ENCODE data around the gene NAALADL2. TPM values are rescaled to one million over a fixed set of nuclear protein-coding genes. Genes with fewer than 3 reads are reported as not detected.
"Not testable (repeated sequence)": the region's sequence is repeated elsewhere in the genome, so short reads cannot be mapped to it uniquely, and the experiment has no call there.

The NAALADL2 gene
- polyA plus RNA-seq, 3 donors = 17.2 to 18.3 (median 17.5) TPM

GRCh38 chr3:175046601-175047000, 187.5 kb downstream of the NAALADL2 start:
- no peak for DNase-seq (ENCODE audit: extremely low read depth in 1 of 11, low read depth in 9 of 11, low spot score in 4 of 11)

DNA sequence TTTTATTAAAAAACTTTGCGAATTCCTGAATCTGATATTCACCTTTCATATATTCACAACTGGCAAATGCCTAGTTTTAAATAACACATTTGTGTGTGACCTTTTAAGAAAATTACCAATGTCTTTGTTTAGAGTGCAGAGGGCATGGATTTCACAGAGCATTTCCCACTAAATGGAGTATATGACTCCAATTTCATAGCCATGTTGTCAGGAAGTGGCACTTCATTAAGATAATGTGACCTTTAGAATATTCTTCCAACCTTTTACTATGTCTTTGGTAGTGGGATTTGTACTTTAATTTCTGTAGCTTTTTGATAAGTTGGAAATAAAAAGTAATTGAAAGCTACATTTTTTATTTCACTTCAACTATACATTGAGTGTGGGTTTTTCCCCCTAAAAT, 188.7 kb downstream of the NAALADL2 start:
- DNase-seq (ENCODE audit: extremely low read depth in 1 of 11, low read depth in 9 of 11, low spot score in 4 of 11) = no peak

DNA sequence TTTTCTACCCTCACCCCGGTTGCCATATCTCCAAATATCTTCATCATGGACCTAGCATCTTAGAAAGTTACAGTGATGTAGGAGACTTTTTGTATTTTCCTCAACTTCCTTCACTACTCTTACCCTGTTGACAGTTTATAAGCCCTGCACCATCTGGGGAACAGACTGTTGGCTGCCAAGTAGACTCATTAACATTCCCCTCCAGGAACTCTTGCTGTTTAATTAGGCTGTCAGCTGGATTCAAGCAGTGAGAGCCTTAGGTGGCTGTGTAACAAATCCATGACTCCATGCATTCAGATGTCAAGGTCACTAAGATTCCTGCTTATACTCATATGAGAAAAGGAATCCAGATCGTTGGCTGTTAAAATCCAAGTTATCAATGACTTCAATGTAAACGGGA, 198.3 kb downstream of the NAALADL2 start:
- no peak for DNase-seq (ENCODE audit: extremely low read depth in 1 of 11, low read depth in 9 of 11, low spot score in 4 of 11)

DNA sequence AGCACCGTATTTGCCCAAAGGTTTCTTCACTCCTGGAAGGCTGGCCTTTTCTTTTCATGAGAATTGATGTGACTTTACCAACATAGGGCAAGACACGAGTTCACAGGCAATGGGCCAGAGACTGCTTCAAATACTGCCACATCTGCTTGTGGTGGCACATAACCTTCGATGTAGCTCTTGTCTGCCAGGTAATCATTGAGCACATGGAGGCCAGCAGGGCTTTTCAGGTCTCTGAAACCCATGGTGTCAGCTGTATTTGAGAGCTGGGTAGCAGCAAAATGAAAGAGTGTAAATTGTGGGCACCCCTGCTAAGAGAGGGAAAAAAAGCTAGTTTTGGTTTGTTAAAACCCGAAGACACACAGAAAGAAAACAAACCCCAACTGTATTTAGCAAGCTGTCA, 200.7 kb downstream of the NAALADL2 start:
- no peak for DNase-seq (ENCODE audit: extremely low read depth in 1 of 11, low read depth in 9 of 11, low spot score in 4 of 11)

GRCh38 chr3:175065497-175065896, 206.4 kb downstream of the NAALADL2 start:
- DNase-seq (ENCODE audit: extremely low read depth in 1 of 11, low read depth in 9 of 11, low spot score in 4 of 11) = peak in 2 of 11 donors; percentile 8 to 10

DNA sequence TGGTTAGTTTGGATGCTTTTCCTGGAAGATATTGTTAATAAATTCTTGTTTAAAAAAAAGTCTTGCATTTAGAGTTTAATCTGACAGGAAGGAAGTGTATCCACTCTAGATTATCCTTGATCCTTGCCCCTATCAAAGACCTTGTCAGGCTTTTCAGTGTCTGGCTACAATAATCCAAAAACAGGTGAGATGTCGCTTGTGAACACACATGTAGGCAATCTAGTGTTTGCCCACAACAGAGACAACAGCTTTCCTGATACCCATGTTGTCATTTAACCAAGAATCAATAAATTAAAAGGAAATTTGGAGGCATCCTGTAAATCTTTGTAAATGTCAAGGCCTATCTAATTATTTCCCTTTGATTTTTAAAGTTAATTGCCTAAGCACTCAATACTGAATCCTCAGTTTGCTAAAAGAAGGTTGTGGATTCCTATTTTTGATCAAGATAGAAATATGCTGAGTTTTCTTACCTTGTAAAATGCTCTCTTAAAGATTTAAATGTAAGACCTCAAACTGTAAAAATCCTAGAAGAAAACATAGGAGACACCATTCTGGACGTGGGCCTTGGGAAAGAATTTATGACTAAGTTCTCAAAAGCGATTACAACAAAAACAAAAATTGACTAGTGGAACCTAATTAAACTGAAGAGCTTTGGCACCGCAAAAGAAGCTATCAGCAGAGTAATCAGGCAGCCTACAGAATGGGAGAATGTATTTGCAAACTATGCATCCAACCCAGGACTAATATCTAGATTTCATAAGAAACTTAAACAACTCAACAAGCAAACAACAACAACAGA, 207.7 kb downstream of the NAALADL2 start:
- no peak for DNase-seq (ENCODE audit: extremely low read depth in 1 of 11, low read depth in 9 of 11, low spot score in 4 of 11)

- no peak for DNase-seq (ENCODE audit: extremely low read depth in 1 of 11, low read depth in 9 of 11, low spot score in 4 of 11)
These were observed 209.5 kb downstream of the NAALADL2 start for GRCh38 chr3:175068587-175068986.

DNA sequence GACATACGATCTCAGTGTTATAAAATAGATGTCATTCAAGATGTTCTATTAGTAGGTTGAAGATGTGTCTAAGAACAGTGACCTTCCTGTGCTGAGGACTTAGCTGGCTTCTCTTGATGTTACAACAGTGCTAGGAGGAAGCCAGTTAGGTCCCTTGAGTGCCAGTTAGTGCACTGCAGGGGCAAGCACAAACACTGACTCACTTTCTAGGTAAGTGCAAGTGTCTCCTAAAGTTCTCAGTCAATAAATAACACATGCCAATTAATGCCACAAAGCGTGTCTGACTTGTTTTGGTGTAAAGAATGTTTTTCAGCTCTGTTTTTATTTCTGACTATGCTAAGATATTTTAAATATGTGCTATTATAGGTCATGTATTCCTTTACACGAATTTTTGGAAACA, 211.8 kb downstream of the NAALADL2 start:
- DNase-seq (ENCODE audit: extremely low read depth in 1 of 11, low read depth in 9 of 11, low spot score in 4 of 11) = no peak

- DNase-seq (ENCODE audit: extremely low read depth in 1 of 11, low read depth in 9 of 11, low spot score in 4 of 11) = no peak
These were observed 214.2 kb downstream of the NAALADL2 start for GRCh38 chr3:175073219-175073905.

DNA sequence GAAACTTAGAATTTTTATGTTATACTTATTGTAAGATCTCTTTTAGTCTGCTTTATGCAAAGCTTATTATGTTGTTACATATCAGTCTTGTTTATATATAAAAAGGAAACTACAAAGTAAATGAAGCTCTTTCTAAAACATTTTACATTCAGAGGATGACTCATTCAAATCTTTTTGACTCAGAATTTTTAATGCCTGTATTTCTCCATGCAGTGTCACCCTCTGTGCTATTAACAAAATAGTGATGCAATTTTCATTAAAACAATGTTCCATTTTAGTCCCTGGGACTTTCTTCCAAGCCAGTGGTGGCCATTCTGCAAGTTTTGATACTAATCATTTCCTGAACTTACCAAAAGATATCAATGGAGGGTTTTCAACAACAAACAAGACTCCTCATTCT, 216.1 kb downstream of the NAALADL2 start:
- no peak for DNase-seq (ENCODE audit: extremely low read depth in 1 of 11, low read depth in 9 of 11, low spot score in 4 of 11)

DNA sequence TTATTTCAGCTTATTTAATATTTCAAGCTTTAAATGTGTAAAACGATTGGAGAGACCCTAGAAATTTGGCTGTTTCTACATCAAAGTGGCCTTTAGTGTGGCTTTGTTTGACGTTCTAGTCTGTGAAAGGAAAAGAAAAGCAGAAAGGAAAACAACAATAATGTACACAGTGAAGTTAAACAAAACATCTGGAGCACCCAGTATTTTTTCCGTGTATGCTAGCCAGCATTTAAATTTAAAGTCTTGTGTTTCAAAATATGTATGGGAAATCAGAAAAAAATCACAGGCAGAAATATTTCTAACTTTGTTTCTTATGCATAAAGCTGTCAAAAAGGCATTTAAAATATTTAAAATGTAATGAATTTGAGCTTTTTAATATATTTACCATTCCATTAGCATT, 218.1 kb downstream of the NAALADL2 start:
- DNase-seq (ENCODE audit: extremely low read depth in 1 of 11, low read depth in 9 of 11, low spot score in 4 of 11) = peak in 8 of 11 donors; percentile 11 to 57 (median 32)

- DNase-seq (ENCODE audit: extremely low read depth in 1 of 11, low read depth in 9 of 11, low spot score in 4 of 11) = no peak
These were observed 223.5 kb downstream of the NAALADL2 start for GRCh38 chr3:175082631-175083030.

- not testable (repeated sequence) for DNase-seq (ENCODE audit: extremely low read depth in 1 of 11, low read depth in 9 of 11, low spot score in 4 of 11)
These were observed 228.0 kb downstream of the NAALADL2 start for GRCh38 chr3:175087128-175087527.

- DNase-seq (ENCODE audit: extremely low read depth in 1 of 11, low read depth in 9 of 11, low spot score in 4 of 11) = no peak
These were observed 229.7 kb downstream of the NAALADL2 start for GRCh38 chr3:175088766-175089380.

DNA sequence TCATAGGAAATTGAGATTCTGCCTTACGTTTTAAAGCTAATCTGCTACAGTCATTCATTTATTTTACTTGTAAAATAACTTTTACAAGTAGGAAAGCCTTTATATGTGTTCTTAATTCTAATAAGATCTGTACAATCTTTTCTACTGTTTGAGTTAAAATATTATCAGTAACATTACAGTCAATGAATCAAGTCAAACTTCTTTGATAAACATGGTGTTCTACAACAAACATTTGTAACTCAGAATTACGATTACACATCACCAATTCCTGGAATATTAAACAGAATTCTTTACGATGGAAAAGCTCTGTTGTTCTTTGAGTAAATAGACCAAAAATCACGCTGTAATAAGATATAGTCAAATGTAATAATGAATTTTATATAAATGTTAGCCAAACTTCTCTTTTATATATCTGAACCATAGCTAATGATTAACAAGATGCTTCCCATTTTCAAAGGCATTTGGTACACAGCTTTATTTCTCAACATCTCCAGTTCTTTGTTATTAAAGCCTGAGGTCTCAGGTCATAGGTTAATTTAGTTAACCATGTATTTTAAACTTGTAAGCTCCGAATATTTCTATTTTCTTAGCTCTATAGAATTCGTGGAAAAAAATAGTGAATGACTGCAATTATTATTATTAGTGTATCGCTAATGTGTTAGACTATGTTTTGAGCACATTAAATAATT, 232.4 kb downstream of the NAALADL2 start:
- DNase-seq (ENCODE audit: extremely low read depth in 1 of 11, low read depth in 9 of 11, low spot score in 4 of 11) = no peak

DNA sequence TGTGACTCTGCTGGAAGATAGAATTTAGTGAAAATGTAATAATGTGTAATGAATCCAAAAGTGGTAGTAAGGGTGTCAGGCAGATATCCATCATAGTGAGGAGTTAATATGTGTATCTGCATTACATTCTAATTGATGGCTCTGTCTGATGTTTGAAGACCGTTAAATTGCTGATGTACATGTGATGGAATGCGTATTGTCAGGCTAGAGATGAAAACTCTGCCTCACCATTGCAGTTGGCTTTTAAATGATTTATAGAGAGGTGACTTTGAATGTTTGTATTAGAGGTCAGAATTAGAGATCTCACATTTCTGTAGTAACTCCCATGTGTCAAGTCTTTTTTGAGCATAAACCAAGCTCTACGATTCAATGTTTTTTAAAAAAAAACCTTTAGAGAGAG, 234.6 kb downstream of the NAALADL2 start:
- DNase-seq (ENCODE audit: extremely low read depth in 1 of 11, low read depth in 9 of 11, low spot score in 4 of 11) = peak in 4 of 11 donors; percentile 2 to 35 (median 8)

- no peak for DNase-seq (ENCODE audit: extremely low read depth in 1 of 11, low read depth in 9 of 11, low spot score in 4 of 11)
These were observed 235.2 kb downstream of the NAALADL2 start for GRCh38 chr3:175094344-175094743.

GRCh38 chr3:175098644-175099043, 239.5 kb downstream of the NAALADL2 start:
- DNase-seq (ENCODE audit: extremely low read depth in 1 of 11, low read depth in 9 of 11, low spot score in 4 of 11) = no peak

GRCh38 chr3:175102161-175102560, 243.0 kb downstream of the NAALADL2 start:
- DNase-seq (ENCODE audit: extremely low read depth in 1 of 11, low read depth in 9 of 11, low spot score in 4 of 11) = no peak

DNA sequence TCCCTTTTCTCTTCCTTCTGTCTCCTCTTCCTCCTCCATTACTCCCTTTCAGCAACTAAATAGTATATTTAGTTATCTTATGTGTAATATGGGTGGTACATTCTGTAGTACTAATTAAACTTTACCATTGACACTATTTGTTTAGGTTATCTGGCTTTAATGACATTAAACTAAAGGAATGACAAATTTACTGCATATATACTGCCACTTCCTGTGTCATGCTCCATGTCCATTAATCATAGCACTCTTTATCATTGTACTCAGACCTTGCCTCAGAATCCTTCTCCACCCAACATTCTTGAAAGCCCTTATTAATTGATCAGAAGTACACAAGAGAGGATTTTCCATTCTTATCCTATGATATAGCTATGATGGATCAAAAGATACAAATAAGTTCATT, 244.2 kb downstream of the NAALADL2 start:
- DNase-seq (ENCODE audit: extremely low read depth in 1 of 11, low read depth in 9 of 11, low spot score in 4 of 11) = no peak
